ENCODE results near the gene SMTNL1. TPM values are rescaled to one million over a fixed set of nuclear protein-coding genes. Genes with fewer than 3 reads are reported as not detected.

SMTNL1 gene
- total and polyA plus RNA-seq, 7 experiments from 2014 or later: 0.28 to 0.44 TPM; not detected in 5

GRCh38 chr11:57504511-57504910 is 32.9 kb upstream of the SMTNL1 start:
- Mint-ChIP-seq H3K27me3 (no peaks in the 10 kb centered on the region), H3K9me3 (no peaks in the 10 kb centered on the region), H3K4me3 (no peak overlapping the region), H3K36me3 (peaks cover 0 to 20% (median 7%) of the 10 kb centered on the region in 5 donors), H3K27ac (no peak overlapping the region), H3K4me1 (peaks cover 0 to 11% (median 7%) of the 10 kb centered on the region in 7 donors)
- CTCF ChIA-PET: interaction anchor here (0.7 to 4.6 kb wide), 4 partner anchors 11 to 45 kb away, joined by 4 to 21 read pairs (median 10); partner anchors contain the start of gene RTN4RL2
- POLR2A ChIA-PET: interaction anchor here (1.3 kb wide), 1 partner anchor 11 kb away, joined by 5 read pairs; no protein-coding TSS in a partner anchor
- DNase-seq: no peak
- Histone ChIP-seq H3K4me1 (ENCODE audit: control insufficient read depth in 2 of 2, insufficient read depth in 2 of 2, low read length in 2 of 2) (no peaks in the 10 kb centered on the region), H3K27me3 (ENCODE audit: control insufficient read depth in 2 of 2, insufficient read depth in 2 of 2, low read length in 2 of 2) (no peaks in the 10 kb centered on the region), H3K9me3 (ENCODE audit: control insufficient read depth in 2 of 3, low read length in 3 of 3) (no peaks in the 10 kb centered on the region), H3K36me3 (ENCODE audit: control insufficient read depth in 2 of 3, insufficient read depth in 3 of 3, low read length in 3 of 3) (peaks cover 0 to 18% (median 0%) of the 10 kb centered on the region in 3 experiments), H3K27ac (ENCODE audit: low read depth, low read length) (no peak overlapping the region), H3K4me3 (ENCODE audit: low read length) (no peak overlapping the region)
- intact Hi-C loops (cut with micrococcal nuclease): no loop called here
- ATAC-seq: no peak

DNA sequence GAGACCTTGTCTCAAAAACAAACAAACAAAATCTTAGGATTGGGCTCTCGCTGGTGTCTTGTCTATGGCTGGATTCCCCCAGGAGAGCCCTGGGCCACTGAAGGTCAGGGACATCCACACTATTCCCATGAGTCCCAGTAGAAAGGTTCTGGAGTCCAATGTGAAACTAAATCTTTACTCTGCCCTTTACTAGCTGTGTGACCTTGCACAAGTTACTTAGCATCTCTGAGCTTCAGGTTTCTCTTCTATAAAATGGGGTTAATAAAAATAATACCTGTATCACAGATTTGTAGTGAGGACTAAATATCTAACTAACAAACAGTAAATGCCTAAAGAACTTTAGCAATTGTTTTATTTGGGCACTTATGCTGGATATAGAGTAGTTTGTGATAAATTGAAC is 30.9 kb upstream of the SMTNL1 start:
- H3K9me3 Mint-ChIP-seq: no peaks in the 10 kb centered on the region
- intact Hi-C loops (cut with micrococcal nuclease): no loop called here
- POLR2A ChIA-PET: interaction anchor here (0.7 kb wide), 1 partner anchor 9 kb away, joined by 3 read pairs; the partner anchor contains the start of gene SLC43A1
- H3K4me1 ChIP-seq (ENCODE audit: control insufficient read depth in 2 of 2, insufficient read depth in 2 of 2, low read length in 2 of 2): no peaks in the 10 kb centered on the region
- H3K4me1 Mint-ChIP-seq: peaks cover 1 to 9% (median 6%) of the 10 kb centered on the region in 7 donors
- H3K27me3 Mint-ChIP-seq: no peaks in the 10 kb centered on the region
- H3K4me3 Mint-ChIP-seq: no peak overlapping the region
- ATAC-seq: no peak
- no peaks in the 10 kb centered on the region for H3K27me3 ChIP-seq (ENCODE audit: control insufficient read depth in 2 of 2, insufficient read depth in 2 of 2, low read length in 2 of 2)
- no peak for DNase-seq
- H3K36me3 ChIP-seq (ENCODE audit: control insufficient read depth in 2 of 3, insufficient read depth in 3 of 3, low read length in 3 of 3): peaks cover 0 to 4% (median 0%) of the 10 kb centered on the region in 3 experiments
- H3K27ac ChIP-seq (ENCODE audit: low read depth, low read length): no peak overlapping the region
- no peak overlapping the region for H3K27ac Mint-ChIP-seq
- peaks cover 0 to 11% (median 0%) of the 10 kb centered on the region in 5 donors for H3K36me3 Mint-ChIP-seq
- H3K9me3 ChIP-seq (ENCODE audit: control insufficient read depth in 2 of 3, low read length in 3 of 3): no peaks in the 10 kb centered on the region
- H3K4me3 ChIP-seq (ENCODE audit: low read length): no peak overlapping the region
- CTCF ChIA-PET: interaction anchor here (0.6 to 4.6 kb wide), 5 partner anchors 13 to 138 kb away, joined by 3 to 21 read pairs (median 5); no protein-coding TSS in a partner anchor

- Histone ChIP-seq H3K27me3 (ENCODE audit: control insufficient read depth in 2 of 2, insufficient read depth in 2 of 2, low read length in 2 of 2) (no peaks in the 10 kb centered on the region), H3K4me1 (ENCODE audit: control insufficient read depth in 2 of 2, insufficient read depth in 2 of 2, low read length in 2 of 2) (peaks cover 0 to 2% of the 10 kb centered on the region in 2 donors), H3K36me3 (ENCODE audit: control insufficient read depth in 2 of 3, insufficient read depth in 3 of 3, low read length in 3 of 3) (peaks cover 0 to 4% (median 0%) of the 10 kb centered on the region in 3 experiments), H3K4me3 (ENCODE audit: low read length) (no peak overlapping the region), H3K27ac (ENCODE audit: low read depth, low read length) (no peak overlapping the region), H3K9me3 (ENCODE audit: control insufficient read depth in 2 of 3, low read length in 3 of 3) (no peaks in the 10 kb centered on the region)
- Mint-ChIP-seq H3K27me3 (no peaks in the 10 kb centered on the region), H3K4me3 (no peak overlapping the region), H3K27ac (no peak overlapping the region), H3K36me3 (peaks cover 0 to 7% (median 0%) of the 10 kb centered on the region in 5 donors), H3K9me3 (no peaks in the 10 kb centered on the region), H3K4me1 (peaks cover 16 to 28% (median 23%) of the 10 kb centered on the region in 7 donors)
- intact Hi-C loops (cut with micrococcal nuclease): no loop called here
- CTCF ChIA-PET: interaction anchor here (4.6 kb wide), 1 partner anchor 17 kb away, joined by 21 read pairs; no protein-coding TSS in a partner anchor
- DNase-seq: no peak
- POLR2A ChIA-PET: interaction anchor here (0.7 kb wide), 1 partner anchor 135 kb away, joined by 3 read pairs; no protein-coding TSS in a partner anchor
- no peak for ATAC-seq
Measured at GRCh38 chr11:57508341-57509170, 28.8 kb upstream of the SMTNL1 start.

GRCh38 chr11:57511741-57512430 is 25.5 kb upstream of the SMTNL1 start:
- H3K27me3 Mint-ChIP-seq: peaks cover 0 to 7% (median 0%) of the 10 kb centered on the region in 5 donors
- POLR2A ChIA-PET: no interaction called here

GRCh38 chr11:57512646-57513451 is 24.5 kb upstream of the SMTNL1 start:
- H3K4me3 Mint-ChIP-seq: peak overlapping the region in 7 of 10 donors; percentile 25 to 99 (median 73)
- peaks cover 0 to 12% (median 0%) of the 10 kb centered on the region in 3 experiments for H3K36me3 ChIP-seq (ENCODE audit: control insufficient read depth in 2 of 3, insufficient read depth in 3 of 3, low read length in 3 of 3)
- no peaks in the 10 kb centered on the region for H3K9me3 ChIP-seq (ENCODE audit: control insufficient read depth in 2 of 3, low read length in 3 of 3)
- no peak overlapping the region for H3K4me3 ChIP-seq (ENCODE audit: low read length)
- ATAC-seq: no peak
- ChIA-PET POLR2A (interaction anchor here (0.7 to 3.1 kb wide), 3 partner anchors 11 to 634 kb away, joined by 3 to 12 read pairs (median 3); no protein-coding TSS in a partner anchor), CTCF (interaction anchor here (1.1 to 1.6 kb wide), 3 partner anchors 14 to 39 kb away, joined by 3 to 5 read pairs (median 3); no protein-coding TSS in a partner anchor)
- H3K9me3 Mint-ChIP-seq: no peaks in the 10 kb centered on the region
- no peaks in the 10 kb centered on the region for H3K27me3 ChIP-seq (ENCODE audit: control insufficient read depth in 2 of 2, insufficient read depth in 2 of 2, low read length in 2 of 2)
- H3K4me1 ChIP-seq (ENCODE audit: control insufficient read depth in 2 of 2, insufficient read depth in 2 of 2, low read length in 2 of 2): peaks cover 5 to 7% of the 10 kb centered on the region in 2 donors
- no peak overlapping the region for H3K27ac ChIP-seq (ENCODE audit: low read depth, low read length)
- intact Hi-C loops (cut with micrococcal nuclease): loop anchor here in 1 of 2 donors (5.0 kb wide), 2 partner anchors 56 to 1064 kb away; partner anchors contain the start of genes LPXN and ZFP91
- peaks cover 0 to 3% (median 0%) of the 10 kb centered on the region in 5 donors for H3K36me3 Mint-ChIP-seq
- no peak for DNase-seq
- H3K27ac Mint-ChIP-seq: peak overlapping the region in 6 of 9 donors; percentile 66 to 89 (median 76)
- H3K4me1 Mint-ChIP-seq: peaks cover 23 to 36% (median 30%) of the 10 kb centered on the region in 7 donors
- peaks cover 0 to 10% (median 0%) of the 10 kb centered on the region in 5 donors for H3K27me3 Mint-ChIP-seq

More at GRCh38 chr11:57511741-57512430, 25.5 kb upstream of the SMTNL1 start:
- Histone ChIP-seq H3K27me3 (ENCODE audit: control insufficient read depth in 2 of 2, insufficient read depth in 2 of 2, low read length in 2 of 2) (no peaks in the 10 kb centered on the region), H3K27ac (ENCODE audit: low read depth, low read length) (no peak overlapping the region), H3K4me1 (ENCODE audit: control insufficient read depth in 2 of 2, insufficient read depth in 2 of 2, low read length in 2 of 2) (peaks cover 5 to 7% of the 10 kb centered on the region in 2 donors), H3K4me3 (ENCODE audit: low read length) (no peak overlapping the region), H3K9me3 (ENCODE audit: control insufficient read depth in 2 of 3, low read length in 3 of 3) (no peaks in the 10 kb centered on the region), H3K36me3 (ENCODE audit: control insufficient read depth in 2 of 3, insufficient read depth in 3 of 3, low read length in 3 of 3) (peaks cover 0 to 12% (median 0%) of the 10 kb centered on the region in 3 experiments)
- CTCF ChIA-PET: interaction anchor here (0.6 to 1.2 kb wide), 2 partner anchors 15 to 19 kb away, joined by 3 to 7 read pairs; no protein-coding TSS in a partner anchor
- Mint-ChIP-seq H3K4me1 (peaks cover 23 to 36% (median 30%) of the 10 kb centered on the region in 7 donors), H3K27ac (peak overlapping the region in 6 of 9 donors; percentile 22 to 89 (median 76)), H3K4me3 (peak overlapping the region in 6 of 10 donors; percentile 15 to 52 (median 36)), H3K9me3 (no peaks in the 10 kb centered on the region), H3K36me3 (peaks cover 0 to 7% (median 0%) of the 10 kb centered on the region in 5 donors)
- no peak for ATAC-seq
- no peak for DNase-seq
- intact Hi-C loops (cut with micrococcal nuclease): loop anchor here in 1 of 2 donors (5.0 kb wide), 2 partner anchors 55 to 1065 kb away; partner anchors contain the start of genes LPXN and ZFP91
